Activated CD8-positive, alpha-beta T cell treated with anti-CD3 and anti-CD28 coated beads, Interleukin-2, amount 10 ng/mL, durations not matched to agents 7 days and 5 days (primary cell): ENCODE data around the gene NPIPB12. TPM values are rescaled to one million over a fixed set of nuclear protein-coding genes. Genes with fewer than 3 reads are reported as not detected.
A peak's percentile ranks its signal among the peaks of the same experiment; 100 is the strongest.
"Not testable (repeated sequence)": the region's sequence is repeated elsewhere in the genome, so short reads cannot be mapped to it uniquely, and the experiment has no call there.

ENCODE experiments used
- ATAC-seq: fragments of 150-1000 bp; cut with Tn5 transposase; one replicate; pipeline ENCODE4 v1.10.0; 2021; ENCODE audit warnings: moderate library complexity
- CTCF ChIA-PET: fragments of 350-600 bp; sonication (Branson Sonifier 250); formaldehyde crosslinking; loops from one replicate; lab custom pipeline; 2021; ENCODE audit warnings: antibody characterized with exemption; lab: Charles Lee
- POLR2A ChIA-PET: fragments of 350-600 bp; sonication (Branson Sonifier 250); formaldehyde crosslinking; loops from one replicate; lab custom pipeline; 2021; ENCODE audit warnings: antibody characterized with exemption; lab: Charles Lee
- DNase-seq: peaks from one replicate; pipeline ENCODE4 v3.0.0-alpha.2; 2020
- H3K27ac Mint-ChIP-seq: one replicate; pipeline ENCODE4 v1.8.0; 2021; ENCODE audit warnings: mild to moderate bottlenecking, mixed read lengths
- H3K27me3 Mint-ChIP-seq: one replicate; pipeline ENCODE4 v1.8.0; 2021; ENCODE audit warnings: low read depth, mixed read lengths
- H3K36me3 Mint-ChIP-seq: one replicate; pipeline ENCODE4 v1.8.0; 2021; ENCODE audit warnings: low read depth, mixed read lengths
- H3K4me1 Mint-ChIP-seq: one replicate; pipeline ENCODE4 v1.8.0; 2021; ENCODE audit warnings: low read depth, mixed read lengths
- H3K4me3 Mint-ChIP-seq: one replicate; pipeline ENCODE4 v1.8.0; 2021; ENCODE audit warnings: mild to moderate bottlenecking, mixed read lengths
- H3K9me3 Mint-ChIP-seq: one replicate; pipeline ENCODE4 v1.8.0; 2022; ENCODE audit warnings: mixed read lengths; ENCODE audit not compliant: insufficient read depth
- total RNA-seq, 2 experiments: library from RNA; stranded (reverse); gene quantifications; one replicate each; pipeline ENCODE4 v1.2.3, GENCODE V29; 2021

NPIPB12 gene
- total RNA-seq, result 10 to 100 TPM; 80.9 to 87.4 TPM

DNA sequence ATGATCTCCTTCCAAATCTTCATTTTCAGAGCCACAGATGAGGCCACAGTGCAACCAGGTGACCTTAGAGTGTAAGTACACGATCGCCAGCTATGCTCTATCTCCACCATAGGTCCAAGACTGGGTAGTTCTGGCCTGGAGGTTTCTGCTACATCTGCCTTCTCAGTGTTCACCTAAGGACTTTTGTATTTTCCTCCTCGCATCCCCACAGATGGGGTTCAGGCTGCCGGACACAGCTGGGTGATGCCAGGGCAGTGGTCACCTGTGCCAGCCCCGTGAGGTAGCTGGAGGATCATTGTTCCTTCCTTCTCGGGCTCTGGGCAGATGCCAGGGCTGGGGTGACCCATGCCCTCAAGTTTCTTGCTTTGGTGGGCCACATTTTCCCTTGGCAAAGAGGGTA is at the start of gene NPIPB12:
Gene NPIPB12, minus strand, starts transcription at position 101 of the 400 bp plus-strand sequence.
- H3K4me1 Mint-ChIP-seq, ATAC-seq: not testable (repeated sequence)

DNA sequence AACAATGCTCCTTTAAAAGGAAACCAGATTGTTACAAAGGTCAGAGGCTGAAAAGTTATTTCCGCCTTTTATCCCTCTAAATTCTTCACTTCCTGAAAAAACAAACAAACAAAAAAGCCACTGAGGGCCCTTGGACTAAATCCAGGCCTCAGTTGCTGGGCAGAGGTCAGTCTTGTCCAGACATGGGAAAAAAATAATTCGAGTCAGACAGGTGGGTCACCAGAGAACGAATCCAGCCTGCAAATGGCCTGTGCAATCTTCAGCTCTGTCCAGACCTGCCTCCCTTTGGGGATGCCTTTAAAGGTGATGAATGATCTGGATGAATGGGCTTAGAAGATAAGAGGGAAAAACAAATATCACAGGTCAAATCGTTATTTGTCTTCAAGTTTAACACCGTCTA is 15.3 kb upstream of the NPIPB12 start:
- H3K36me3 Mint-ChIP-seq, CTCF ChIA-PET, H3K4me3 Mint-ChIP-seq, ATAC-seq, H3K27ac Mint-ChIP-seq, H3K9me3 Mint-ChIP-seq, POLR2A ChIA-PET, DNase-seq, H3K27me3 Mint-ChIP-seq, H3K4me1 Mint-ChIP-seq: not testable (repeated sequence)

More for the DNA sequence above, at the start of gene NPIPB12:
- CTCF ChIA-PET, H3K4me3 Mint-ChIP-seq, H3K9me3 Mint-ChIP-seq, H3K36me3 Mint-ChIP-seq, DNase-seq, H3K27ac Mint-ChIP-seq, POLR2A ChIA-PET, H3K27me3 Mint-ChIP-seq: not testable (repeated sequence)

DNA sequence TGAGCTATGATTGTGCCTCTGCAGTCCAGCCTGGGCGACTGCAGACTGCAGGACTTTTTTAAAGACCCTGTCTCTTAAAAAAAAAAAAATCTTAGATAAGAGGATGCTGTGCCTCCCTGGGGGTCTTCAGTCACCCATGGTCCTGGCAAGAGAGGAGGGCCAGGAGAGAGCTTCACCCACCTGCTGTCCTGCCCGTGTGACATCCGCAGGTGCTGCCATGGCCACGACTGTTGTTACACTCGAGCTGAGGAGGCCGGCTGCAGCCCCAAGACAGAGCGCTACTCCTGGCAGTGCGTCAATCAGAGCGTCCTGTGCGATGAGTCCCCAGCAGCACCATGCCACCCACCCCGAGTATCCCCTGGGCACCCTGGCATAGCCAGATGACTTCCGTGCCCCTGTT is 23.9 kb downstream of the NPIPB12 start:
- H3K27ac Mint-ChIP-seq, POLR2A ChIA-PET, H3K4me3 Mint-ChIP-seq, H3K4me1 Mint-ChIP-seq, CTCF ChIA-PET, ATAC-seq, H3K9me3 Mint-ChIP-seq, H3K36me3 Mint-ChIP-seq, H3K27me3 Mint-ChIP-seq: not testable (repeated sequence)
- DNase-seq, result peak; percentile 13

DNA sequence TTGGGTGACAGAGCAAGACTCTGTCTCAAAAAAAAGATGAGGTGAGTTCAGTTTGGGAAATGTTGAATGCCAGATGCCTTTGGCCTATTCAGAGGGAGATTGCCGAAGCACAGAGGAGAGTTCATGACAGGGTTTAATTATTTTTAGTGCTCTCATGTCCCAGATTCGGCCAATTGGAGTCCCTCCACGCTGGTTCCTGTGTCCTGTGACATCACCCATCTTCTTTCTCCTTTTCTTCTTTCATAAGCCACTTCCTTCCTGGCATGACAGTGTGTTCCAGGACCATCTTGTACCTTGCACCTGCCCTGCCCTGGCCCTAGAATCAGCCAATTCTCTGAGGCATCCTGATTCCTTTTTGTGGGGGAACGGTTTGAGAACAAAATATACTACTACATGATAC is 34.1 kb downstream of the NPIPB12 start:
- H3K36me3 Mint-ChIP-seq, DNase-seq, H3K9me3 Mint-ChIP-seq, POLR2A ChIA-PET, CTCF ChIA-PET, H3K27ac Mint-ChIP-seq, H3K4me3 Mint-ChIP-seq, H3K27me3 Mint-ChIP-seq, H3K4me1 Mint-ChIP-seq: not testable (repeated sequence)
- peak; percentile 63 for ATAC-seq

DNA sequence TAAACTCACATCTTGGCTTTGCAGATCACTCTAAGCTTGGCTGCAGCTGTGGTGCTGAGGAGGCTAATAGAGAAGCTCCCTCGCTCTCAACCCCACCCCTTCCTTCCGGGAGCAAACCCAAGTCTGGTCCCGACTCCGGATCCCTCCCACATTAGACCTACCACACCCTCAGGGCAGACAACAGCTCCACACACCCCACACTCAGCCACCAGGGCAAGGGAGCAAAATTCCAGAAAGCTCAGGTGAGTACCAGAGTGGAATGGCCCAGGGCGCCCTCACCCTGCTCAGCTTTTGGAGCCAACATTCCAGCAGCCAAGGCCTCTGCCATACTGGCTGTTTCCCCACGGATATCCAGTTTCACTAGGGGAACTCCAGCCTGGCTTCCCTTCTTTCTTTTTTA is 36.5 kb downstream of the NPIPB12 start:
- peak; percentile 61 for DNase-seq
- H3K4me1 Mint-ChIP-seq, CTCF ChIA-PET, H3K27me3 Mint-ChIP-seq, H3K36me3 Mint-ChIP-seq, POLR2A ChIA-PET, H3K9me3 Mint-ChIP-seq, H3K27ac Mint-ChIP-seq: not testable (repeated sequence)
- peak; percentile 70 for ATAC-seq
- peak overlapping the region; percentile 36 for H3K4me3 Mint-ChIP-seq

DNA sequence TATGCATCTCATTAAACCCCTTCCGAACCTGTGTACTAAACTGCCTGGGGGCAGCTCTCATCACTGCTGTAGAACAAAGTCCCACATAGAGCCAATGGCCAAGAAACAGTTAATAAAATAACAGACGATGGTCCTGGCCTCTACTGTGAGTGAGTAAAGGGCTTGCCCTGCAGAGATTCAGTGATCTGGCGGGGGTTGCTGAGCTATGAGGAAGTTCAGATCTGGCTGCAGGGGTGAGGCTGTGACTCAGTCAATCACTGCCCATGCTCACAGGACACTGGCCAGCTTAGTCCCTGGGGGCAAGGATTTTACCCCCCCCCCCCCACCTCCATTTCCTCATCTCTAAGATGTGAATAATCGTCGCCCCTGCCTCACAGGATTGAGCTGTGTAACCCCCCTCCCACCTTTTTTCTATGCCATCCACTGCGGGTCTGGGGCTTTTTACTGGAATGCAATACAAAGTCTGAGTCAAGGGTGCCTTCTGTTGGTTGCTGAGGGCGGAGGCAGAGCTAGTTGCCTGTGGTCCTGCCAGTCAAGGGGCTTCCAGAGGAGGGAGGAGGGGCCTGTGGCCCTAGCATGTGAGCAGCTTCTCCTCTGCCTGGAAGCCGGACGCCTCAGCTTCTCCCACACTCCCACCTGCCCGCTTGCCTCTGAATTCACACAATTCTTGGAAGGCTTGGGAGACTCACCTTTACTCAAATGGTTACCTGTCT is 38.4 kb downstream of the NPIPB12 start:
- H3K4me3 Mint-ChIP-seq, ATAC-seq, H3K36me3 Mint-ChIP-seq, H3K4me1 Mint-ChIP-seq, CTCF ChIA-PET, H3K27ac Mint-ChIP-seq, DNase-seq, H3K9me3 Mint-ChIP-seq, POLR2A ChIA-PET, H3K27me3 Mint-ChIP-seq: not testable (repeated sequence)

DNA sequence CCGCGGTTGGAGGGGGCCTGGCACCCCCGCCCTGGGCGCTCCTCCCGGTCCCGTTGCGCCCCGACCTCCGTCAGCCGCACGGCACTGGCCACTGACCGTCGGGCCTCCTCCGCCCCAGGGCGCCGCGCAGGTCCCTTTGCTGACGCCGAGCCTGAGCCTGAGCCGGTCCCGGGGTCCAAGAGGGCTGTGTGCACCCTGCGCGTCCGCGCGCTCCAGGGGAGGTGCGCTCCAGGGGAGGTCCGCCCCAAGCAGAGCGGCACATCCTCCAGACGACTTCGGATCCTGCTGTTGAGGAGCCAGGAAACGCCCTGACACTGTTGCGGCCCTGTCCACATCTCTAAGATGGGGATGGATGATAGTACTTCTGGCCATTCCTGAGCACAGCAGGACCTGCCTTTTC is 39.3 kb downstream of the NPIPB12 start:
- POLR2A ChIA-PET, CTCF ChIA-PET, DNase-seq, H3K36me3 Mint-ChIP-seq, H3K4me1 Mint-ChIP-seq, H3K9me3 Mint-ChIP-seq, H3K27me3 Mint-ChIP-seq, H3K27ac Mint-ChIP-seq, H3K4me3 Mint-ChIP-seq: not testable (repeated sequence)
- peak; percentile 53 for ATAC-seq

DNA sequence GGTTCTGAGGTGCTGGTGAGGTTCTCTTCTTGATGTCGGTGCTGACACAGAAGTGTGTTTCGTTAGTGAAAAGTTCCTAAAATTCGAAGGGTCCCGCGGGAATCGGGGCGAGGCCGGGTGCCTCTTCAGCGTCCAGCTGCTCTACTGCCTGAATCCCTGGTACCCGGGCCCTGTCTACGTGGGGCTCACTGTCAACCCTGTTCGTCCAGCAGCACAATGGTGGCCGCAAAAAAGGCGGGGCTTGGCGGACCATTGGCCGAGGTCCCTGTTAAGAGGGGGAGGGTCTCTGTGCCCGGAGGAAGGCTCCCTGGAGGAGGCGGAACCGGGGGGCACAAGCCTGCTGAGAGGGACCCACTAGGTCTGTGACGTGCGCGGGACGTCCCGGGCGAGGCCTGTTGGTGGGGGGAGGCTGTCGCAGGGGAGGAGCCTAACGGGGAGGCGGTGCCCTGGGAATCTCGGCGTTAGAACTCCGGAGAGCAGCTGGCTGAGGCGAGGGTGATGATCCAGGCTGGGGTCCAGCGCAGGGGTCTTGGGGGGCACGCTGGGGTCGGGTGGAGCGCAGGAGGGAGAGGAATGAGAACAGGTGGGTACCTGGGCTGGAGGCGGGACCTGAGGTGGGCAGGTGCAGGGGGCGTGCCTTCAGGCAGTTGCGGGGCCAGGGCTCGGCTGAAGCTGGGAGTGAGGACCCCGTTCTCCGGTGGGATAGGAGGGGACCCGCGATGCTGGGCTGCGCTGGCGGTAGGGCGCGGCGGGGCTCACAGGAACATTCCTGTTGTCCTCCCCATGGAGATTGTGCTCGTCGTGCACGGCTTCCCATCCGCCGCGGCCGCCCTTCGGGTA is 40.0 kb downstream of the NPIPB12 start:
- CTCF ChIA-PET, H3K9me3 Mint-ChIP-seq, DNase-seq, H3K27ac Mint-ChIP-seq, H3K27me3 Mint-ChIP-seq, H3K4me1 Mint-ChIP-seq, H3K36me3 Mint-ChIP-seq, POLR2A ChIA-PET, H3K4me3 Mint-ChIP-seq: not testable (repeated sequence)
- ATAC-seq, result peak; percentile 44

DNA sequence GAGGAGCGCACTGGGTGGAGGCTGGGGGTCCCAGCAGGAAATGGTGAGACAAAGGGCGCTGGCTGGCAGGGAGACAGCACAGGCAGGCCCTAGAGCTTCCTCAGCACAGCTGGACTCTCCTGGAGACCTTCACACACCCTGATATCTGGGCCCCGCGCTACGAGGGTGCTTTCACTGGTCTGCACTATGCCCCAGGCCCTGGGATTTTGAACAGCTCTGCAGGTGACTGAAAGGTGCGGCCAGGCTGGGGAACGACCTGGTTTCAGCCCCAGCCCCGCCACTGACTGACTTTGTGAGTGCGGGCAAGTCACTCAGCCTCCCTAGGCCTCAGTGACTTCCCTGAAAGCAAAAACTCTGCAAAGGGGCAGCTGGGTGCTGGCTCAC is 45.6 kb downstream of the NPIPB12 start:
- H3K27ac Mint-ChIP-seq, H3K36me3 Mint-ChIP-seq, CTCF ChIA-PET, H3K9me3 Mint-ChIP-seq, POLR2A ChIA-PET, H3K4me3 Mint-ChIP-seq, H3K27me3 Mint-ChIP-seq, H3K4me1 Mint-ChIP-seq, ATAC-seq, DNase-seq: not testable (repeated sequence)

DNA sequence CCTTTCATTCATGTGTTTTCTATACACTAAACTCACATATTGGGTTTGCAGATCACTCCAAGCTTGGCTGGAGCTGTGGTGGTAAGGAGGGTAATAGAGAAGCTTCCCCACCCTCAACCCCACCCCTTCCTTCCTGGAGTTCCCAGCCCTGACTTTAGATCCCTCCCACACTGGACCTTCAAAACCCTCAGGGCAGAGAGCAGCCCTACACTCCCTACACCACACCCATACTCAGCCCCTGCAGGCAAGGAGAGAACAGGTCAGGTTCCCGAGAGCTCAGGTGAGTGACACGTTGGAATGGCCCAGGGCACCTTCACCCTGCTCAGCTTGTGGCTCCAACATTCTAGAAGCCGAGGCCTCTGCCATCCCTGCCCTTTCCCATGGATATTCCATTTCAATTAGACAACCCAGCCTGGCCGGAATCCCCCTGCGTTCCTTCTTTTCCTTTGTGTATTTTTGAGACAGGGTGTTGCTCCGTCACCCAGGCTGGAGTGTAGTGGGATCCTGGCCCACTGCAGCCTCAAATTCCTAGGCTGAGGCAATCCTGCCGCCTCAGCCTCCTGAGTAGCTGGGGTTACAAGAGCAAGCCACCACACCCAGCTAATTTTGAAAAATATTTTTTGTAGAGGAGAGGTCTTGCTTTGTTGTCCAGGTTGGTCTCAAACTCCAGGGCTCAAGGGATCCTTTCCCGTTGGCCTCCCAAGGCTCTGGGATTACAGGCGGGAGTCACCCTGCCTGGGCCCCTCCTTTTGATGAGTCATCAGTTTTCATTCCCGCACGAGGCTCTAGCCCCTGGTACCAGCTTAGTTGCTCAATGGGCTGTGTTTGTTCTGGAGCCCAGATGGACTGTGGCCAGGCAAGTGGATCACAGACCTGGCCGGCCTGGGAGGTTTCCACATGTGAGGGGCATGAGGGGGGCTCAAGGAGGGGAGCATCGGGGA is 46.2 kb downstream of the NPIPB12 start, which contains the start of gene SULT1A4:
Gene SULT1A4, plus strand, starts transcription at position 208 of the 941 bp plus-strand sequence. CDS start 1,473 bp downstream, outside the sequence.
- CTCF ChIA-PET, ATAC-seq, H3K9me3 Mint-ChIP-seq: not testable (repeated sequence)

DNA sequence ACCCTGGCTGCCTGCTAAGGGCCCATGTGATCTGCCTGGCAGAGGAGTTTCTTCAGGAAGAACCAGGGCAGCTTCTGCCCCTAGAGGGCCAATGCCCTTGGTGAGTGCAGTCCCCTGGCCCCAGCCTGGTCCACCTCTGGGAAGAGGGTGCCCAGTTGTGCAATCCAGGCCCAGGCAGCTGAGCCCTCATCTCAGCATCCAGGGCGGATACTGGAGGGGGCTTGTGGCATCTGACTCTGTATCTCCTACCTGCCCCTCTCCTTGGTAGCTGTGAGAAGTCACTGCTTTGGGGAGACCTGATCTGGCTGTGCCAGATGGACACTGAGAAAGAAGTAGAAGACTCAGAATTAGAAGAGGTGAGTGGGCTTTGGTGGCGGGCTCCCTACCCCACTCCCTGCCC is 48.5 kb downstream of the NPIPB12 start:
- CTCF ChIA-PET, H3K4me3 Mint-ChIP-seq, H3K9me3 Mint-ChIP-seq, POLR2A ChIA-PET, H3K27ac Mint-ChIP-seq, H3K27me3 Mint-ChIP-seq, H3K36me3 Mint-ChIP-seq, ATAC-seq, H3K4me1 Mint-ChIP-seq: not testable (repeated sequence)
- peak; percentile 10 for DNase-seq

More for the DNA sequence above, 46.2 kb downstream of the NPIPB12 start, which contains the start of gene SULT1A4:
- POLR2A ChIA-PET, H3K27me3 Mint-ChIP-seq, DNase-seq, H3K27ac Mint-ChIP-seq, H3K4me3 Mint-ChIP-seq, H3K4me1 Mint-ChIP-seq, H3K36me3 Mint-ChIP-seq: not testable (repeated sequence)
